ENCODE data around the gene NMT1. TPM values are rescaled to one million over a fixed set of nuclear protein-coding genes. Genes with fewer than 3 reads are reported as not detected.

Gene NMT1
- 61.6 and 71.8 TPM in 2 replicates for total RNA-seq

GRCh38 chr17:45060797-45061605 is at the start of gene NMT1:
TSS of gene NMT1 (plus strand) at chr17:45061317. CDS start at chr17:45061330, 13 bp downstream.

GRCh38 chr17:45051060-45051719 is 9.9 kb upstream of the NMT1 start, which contains the start of gene DCAKD:
TSS of gene DCAKD (minus strand) at chr17:45051632. CDS start at chr17:45034885, 16,747 bp downstream.

GRCh38 chr17:45132320-45132571 is 71.1 kb downstream of the NMT1 start, which contains the start of gene PLCD3:
TSS of gene PLCD3 (minus strand) at chr17:45132515. CDS start at chr17:45132410, 105 bp downstream.

GRCh38 chr17:45135192-45135977 is 74.3 kb downstream of the NMT1 start, which contains the start of gene ACBD4:
TSS of gene ACBD4 (plus strand) at chr17:45135687. CDS start at chr17:45136145, 458 bp downstream.

GRCh38 chr17:45148183-45149036 is 87.3 kb downstream of the NMT1 start, which contains the start of gene HEXIM1:
TSS of gene HEXIM1 (plus strand) at chr17:45148475. CDS start at chr17:45149191, 716 bp downstream.

Small RNA genes lying within 50 kb of the gene (small RNA-seq; reads per million reads assigned to genes)
- gene MIR6784 (not detected), gene RF00019 (not detected)

Other genes with a start within 250 kb of the NMT1 start
- gene GJC1, start 231.0 kb upstream of the NMT1 start, total RNA-seq, result 9.3 and 10.6 TPM in 2 replicates
- gene HIGD1B, start 213.4 kb upstream of the NMT1 start, total RNA-seq, result not detected in 2 replicates
- 75.8 and 92.3 TPM in 2 replicates for gene EFTUD2, start 161.9 kb upstream of the NMT1 start, total RNA-seq
- under 0.01 and 0.11 TPM in 2 replicates for gene GFAP, start 145.8 kb upstream of the NMT1 start, total RNA-seq
- gene KIF18B, start 113.5 kb upstream of the NMT1 start, total RNA-seq, result 1.7 and 2.4 TPM in 2 replicates
- 0.39 and 0.65 TPM in 2 replicates for gene C1QL1, start 93.0 kb upstream of the NMT1 start, total RNA-seq
- gene DCAKD, start 9.7 kb upstream of the NMT1 start, total RNA-seq, result 89.6 and 123 TPM in 2 replicates
- 143 and 169 TPM in 2 replicates for gene PLCD3, start 71.2 kb downstream of the NMT1 start, total RNA-seq
- gene ACBD4, start 74.4 kb downstream of the NMT1 start, total RNA-seq, result 2.5 and 4.3 TPM in 2 replicates
- 11.4 and 18.5 TPM in 2 replicates for gene HEXIM1, start 87.2 kb downstream of the NMT1 start, total RNA-seq
- 5.9 and 11.0 TPM in 2 replicates for gene HEXIM2, start 100.6 kb downstream of the NMT1 start, total RNA-seq
- gene FMNL1, start 160.6 kb downstream of the NMT1 start, total RNA-seq, result 1.7 and 3.1 TPM in 2 replicates
- 0.33 and 0.39 TPM in 2 replicates for gene SPATA32, start 200.8 kb downstream of the NMT1 start, total RNA-seq